Measurements from ENCODE around the gene ERBB4. TPM values are rescaled to one million over a fixed set of nuclear protein-coding genes. Genes with fewer than 3 reads are reported as not detected.

ERBB4 gene
- total RNA-seq, 1 experiment from 2014 or later = 0.15 TPM

DNA sequence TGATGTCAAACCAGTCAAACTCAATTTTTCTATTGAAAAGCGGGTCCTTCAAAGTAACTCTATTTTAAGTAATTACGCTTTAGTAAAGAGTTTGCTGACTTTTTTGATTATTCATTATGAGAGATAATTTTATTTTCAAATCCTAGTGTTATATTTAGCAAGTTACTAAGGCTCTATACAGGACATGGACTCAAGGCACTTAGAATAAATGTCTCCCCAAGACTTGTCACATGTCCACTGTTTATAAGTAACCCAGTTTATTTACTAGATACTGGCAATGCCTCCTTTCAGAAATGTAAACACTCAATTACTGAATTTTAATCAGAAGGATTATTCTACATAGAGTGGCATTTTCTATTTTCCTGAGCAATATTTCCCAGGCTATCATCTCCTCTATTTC lies 638.1 kb downstream of the ERBB4 start:
- DNase-seq (ENCODE audit: low read depth, low spot score) = no peak
- CTCF ChIA-PET = no interaction called here
- no TSS peak for BruUV-seq (replicated peaks)
- POLR2A ChIA-PET = no interaction called here
- Histone ChIP-seq H3K9me3 (ENCODE audit: control insufficient read depth, insufficient read depth, low read depth, low read length) (no peaks in the 10 kb centered on the region), H3K27me3 (ENCODE audit: control insufficient read depth, insufficient read depth, low read length) (no peaks in the 10 kb centered on the region), H3K4me1 (ENCODE audit: control insufficient read depth, insufficient read depth, low read length) (no peaks in the 10 kb centered on the region), H3K27ac (ENCODE audit: low read length) (no peak overlapping the region), H3K36me3 (ENCODE audit: control insufficient read depth, insufficient read depth, low read length) (no peaks in the 10 kb centered on the region; the same call in 1 of the 2 replicates), H3K4me3 (ENCODE audit: low read depth in 2 of 2, low read length in 2 of 2) (no peak overlapping the region)
- in situ Hi-C loops (cut with HindIII; ENCODE audit: low pct_unique_long_range_greater_than_20kb, low sequenced_read_pairs) = no loop called here
- no peak for ATAC-seq
- TF ChIP-seq TCF7L2 (IDR thresholded peaks at IDR 0.05; ENCODE audit: low read depth, low read length) (no peak), SIN3A (IDR thresholded peaks at IDR 0.05; ENCODE audit: borderline replicate concordance, insufficient read depth, low read depth, low read length) (no peak), POLR2AphosphoS5 (IDR thresholded peaks at IDR 0.05; ENCODE audit: low read depth, low read length) (no peak)
- TF ChIP-seq, protein P1, sequence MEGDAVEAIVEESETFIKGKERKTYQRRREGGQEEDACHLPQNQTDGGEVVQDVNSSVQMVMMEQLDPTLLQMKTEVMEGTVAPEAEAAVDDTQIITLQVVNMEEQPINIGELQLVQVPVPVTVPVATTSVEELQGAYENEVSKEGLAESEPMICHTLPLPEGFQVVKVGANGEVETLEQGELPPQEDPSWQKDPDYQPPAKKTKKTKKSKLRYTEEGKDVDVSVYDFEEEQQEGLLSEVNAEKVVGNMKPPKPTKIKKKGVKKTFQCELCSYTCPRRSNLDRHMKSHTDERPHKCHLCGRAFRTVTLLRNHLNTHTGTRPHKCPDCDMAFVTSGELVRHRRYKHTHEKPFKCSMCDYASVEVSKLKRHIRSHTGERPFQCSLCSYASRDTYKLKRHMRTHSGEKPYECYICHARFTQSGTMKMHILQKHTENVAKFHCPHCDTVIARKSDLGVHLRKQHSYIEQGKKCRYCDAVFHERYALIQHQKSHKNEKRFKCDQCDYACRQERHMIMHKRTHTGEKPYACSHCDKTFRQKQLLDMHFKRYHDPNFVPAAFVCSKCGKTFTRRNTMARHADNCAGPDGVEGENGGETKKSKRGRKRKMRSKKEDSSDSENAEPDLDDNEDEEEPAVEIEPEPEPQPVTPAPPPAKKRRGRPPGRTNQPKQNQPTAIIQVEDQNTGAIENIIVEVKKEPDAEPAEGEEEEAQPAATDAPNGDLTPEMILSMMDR (IDR thresholded peaks at IDR 0.05) = no peak
- TF ChIP-seq, protein P2, sequence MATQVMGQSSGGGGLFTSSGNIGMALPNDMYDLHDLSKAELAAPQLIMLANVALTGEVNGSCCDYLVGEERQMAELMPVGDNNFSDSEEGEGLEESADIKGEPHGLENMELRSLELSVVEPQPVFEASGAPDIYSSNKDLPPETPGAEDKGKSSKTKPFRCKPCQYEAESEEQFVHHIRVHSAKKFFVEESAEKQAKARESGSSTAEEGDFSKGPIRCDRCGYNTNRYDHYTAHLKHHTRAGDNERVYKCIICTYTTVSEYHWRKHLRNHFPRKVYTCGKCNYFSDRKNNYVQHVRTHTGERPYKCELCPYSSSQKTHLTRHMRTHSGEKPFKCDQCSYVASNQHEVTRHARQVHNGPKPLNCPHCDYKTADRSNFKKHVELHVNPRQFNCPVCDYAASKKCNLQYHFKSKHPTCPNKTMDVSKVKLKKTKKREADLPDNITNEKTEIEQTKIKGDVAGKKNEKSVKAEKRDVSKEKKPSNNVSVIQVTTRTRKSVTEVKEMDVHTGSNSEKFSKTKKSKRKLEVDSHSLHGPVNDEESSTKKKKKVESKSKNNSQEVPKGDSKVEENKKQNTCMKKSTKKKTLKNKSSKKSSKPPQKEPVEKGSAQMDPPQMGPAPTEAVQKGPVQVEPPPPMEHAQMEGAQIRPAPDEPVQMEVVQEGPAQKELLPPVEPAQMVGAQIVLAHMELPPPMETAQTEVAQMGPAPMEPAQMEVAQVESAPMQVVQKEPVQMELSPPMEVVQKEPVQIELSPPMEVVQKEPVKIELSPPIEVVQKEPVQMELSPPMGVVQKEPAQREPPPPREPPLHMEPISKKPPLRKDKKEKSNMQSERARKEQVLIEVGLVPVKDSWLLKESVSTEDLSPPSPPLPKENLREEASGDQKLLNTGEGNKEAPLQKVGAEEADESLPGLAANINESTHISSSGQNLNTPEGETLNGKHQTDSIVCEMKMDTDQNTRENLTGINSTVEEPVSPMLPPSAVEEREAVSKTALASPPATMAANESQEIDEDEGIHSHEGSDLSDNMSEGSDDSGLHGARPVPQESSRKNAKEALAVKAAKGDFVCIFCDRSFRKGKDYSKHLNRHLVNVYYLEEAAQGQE (IDR thresholded peaks at IDR 0.05; ENCODE audit: insufficient read depth in 1 of 2, low read depth in 2 of 2, low read length in 1 of 2) = no peak
- intact Hi-C loops (cut with micrococcal nuclease; ENCODE audit: unreplicated experiment) = no loop called here

DNA sequence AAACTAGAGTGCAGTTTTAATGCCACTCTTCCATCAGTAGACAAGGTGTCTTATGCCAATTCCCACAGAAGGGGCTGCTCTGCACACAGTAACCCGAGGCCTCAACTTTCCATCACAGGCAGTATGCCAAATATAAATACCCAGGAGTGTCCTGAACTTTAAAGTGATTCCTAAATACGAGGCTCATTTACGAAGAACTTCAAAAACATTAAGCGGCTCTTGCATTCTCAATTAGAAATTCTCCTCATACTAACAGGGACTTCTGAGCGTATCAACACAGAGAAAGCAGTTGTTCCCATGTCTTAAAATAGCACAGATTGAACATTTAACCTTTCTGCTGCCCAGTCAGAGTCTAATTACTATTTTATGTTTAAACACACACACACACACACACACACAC lies 638.6 kb downstream of the ERBB4 start:
- no peaks in the 10 kb centered on the region for H3K9me3 ChIP-seq (ENCODE audit: control insufficient read depth, insufficient read depth, low read depth, low read length)
- no peak overlapping the region for H3K27ac ChIP-seq (ENCODE audit: low read length)
- CTCF ChIA-PET = no interaction called here
- no TSS peak for BruUV-seq (replicated peaks)
- no peak for TF ChIP-seq POLR2AphosphoS5 (IDR thresholded peaks at IDR 0.05; ENCODE audit: low read depth, low read length)
- TF ChIP-seq, protein P2 (IDR thresholded peaks at IDR 0.05; ENCODE audit: insufficient read depth in 1 of 2, low read depth in 2 of 2, low read length in 1 of 2) = no peak
- H3K4me1 ChIP-seq (ENCODE audit: control insufficient read depth, insufficient read depth, low read length) = no peaks in the 10 kb centered on the region
- no peak for ATAC-seq
- intact Hi-C loops (cut with micrococcal nuclease; ENCODE audit: unreplicated experiment) = no loop called here
- DNase-seq (ENCODE audit: low read depth, low spot score) = no peak
- in situ Hi-C loops (cut with HindIII; ENCODE audit: low pct_unique_long_range_greater_than_20kb, low sequenced_read_pairs) = no loop called here
- POLR2A ChIA-PET = no interaction called here
- no peaks in the 10 kb centered on the region for H3K27me3 ChIP-seq (ENCODE audit: control insufficient read depth, insufficient read depth, low read length)
- H3K36me3 ChIP-seq (ENCODE audit: control insufficient read depth, insufficient read depth, low read length) = no peaks in the 10 kb centered on the region; the same call in 1 of the 2 replicates
- H3K4me3 ChIP-seq (ENCODE audit: low read depth in 2 of 2, low read length in 2 of 2) = no peak overlapping the region
